Right lobe of liver (tissue), 4 donors: Measurements from ENCODE around the gene TNPO2.

Experiments
- CTCF ChIP-seq, 4 donors: fragments of 200-600 bp in 3 of 4; fragments of 450-650 bp in 1 of 4; IDR thresholded peaks; one replicate each; pipeline versions ENCODE4 v1.5.1 to v1.8.0; 2016 to 2022; ENCODE audit warnings: antibody characterized with exemption in 4 of 4, mild to moderate bottlenecking in 2 of 4
- POLR2A ChIP-seq: fragments of 450-650 bp; IDR thresholded peaks from one replicate; pipeline ENCODE4 v1.6.1; 2017; ENCODE audit warnings: antibody characterized with exemption, mild to moderate bottlenecking
- donor health status: DM: no; HTN: no; CAD: no.
- donor health status: DM: no; HTN: no; CAD: no.
- donor health status: DM: no; HTN: yes; CAD: no.

- TF ChIP-seq CTCF (IDR thresholded peaks at IDR 0.05) (no peak), POLR2A (no peak)
Measured at GRCh38 chr19:12720851-12721655, 2.7 kb downstream of the TNPO2 start.
